Upper lobe of left lung (tissue), 4 donors: ENCODE data around the gene ELK4.

Experiments
- CTCF ChIP-seq, 6 experiments: fragments of 450-650 bp in 4 of 6; fragments of 200-600 bp in 2 of 6; sonication (generic) in 2 of 6; IDR thresholded peaks; one replicate each; pipeline ENCODE4 v1.5.1; 2016 to 2019; ENCODE audit warnings: antibody characterized with exemption in 6 of 6
- EP300 ChIP-seq, 4 donors: sonication (generic); formaldehyde crosslinking; IDR thresholded peaks; one replicate each; pipeline ENCODE4 v1.5.1; 2017; ENCODE audit warnings: antibody characterized with exemption in 4 of 4, control low read depth in 2 of 4
- POLR2A ChIP-seq, 4 donors: fragments of 450-650 bp; IDR thresholded peaks; one replicate each; pipeline ENCODE4 v1.5.1; 2016 to 2017; ENCODE audit warnings: antibody characterized with exemption in 4 of 4, mild to moderate bottlenecking in 2 of 4
- POLR2AphosphoS5 ChIP-seq, 2 donors: sonication (generic); formaldehyde crosslinking; IDR thresholded peaks; one replicate each; pipeline ENCODE4 v1.5.1; 2017; ENCODE audit warnings: antibody characterized with exemption in 2 of 2

DNA sequence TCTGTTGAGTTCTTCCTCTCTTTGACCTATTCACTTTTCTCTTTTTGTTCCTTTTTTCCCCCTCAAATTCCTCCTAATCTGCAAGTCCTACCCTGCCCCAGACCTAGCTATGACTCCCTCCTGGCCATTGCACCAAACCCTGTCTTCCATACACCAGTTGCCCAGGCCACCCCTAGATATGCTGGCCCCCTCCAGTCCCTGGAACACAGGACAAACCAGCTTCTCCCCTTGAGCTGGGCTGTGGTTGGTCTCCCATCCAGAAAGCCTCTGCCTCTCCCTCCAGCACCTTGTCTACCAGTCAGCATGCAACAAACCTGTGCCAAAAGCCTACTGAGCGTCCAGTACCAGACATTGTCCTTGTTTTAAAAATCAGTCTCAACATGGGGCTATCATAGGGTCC lies 59.4 kb downstream of the ELK4 start:
- TF ChIP-seq CTCF (IDR thresholded peaks at IDR 0.05) (no peak), EP300 (IDR thresholded peaks at IDR 0.05) (no peak), POLR2A (IDR thresholded peaks at IDR 0.05) (no peak), POLR2AphosphoS5 (IDR thresholded peaks at IDR 0.05) (no peak)
